Measurements from ENCODE around the gene FLRT3.

The FLRT3 gene

GRCh38 chr20:14288341-14289330, 48.8 kb downstream of the FLRT3 start:
- peak; percentile 21 for DNase-seq (ENCODE audit: low read depth)
- TF ChIP-seq CTCF (conservative IDR thresholded peaks at IDR 0.05; ENCODE audit: low read depth, low read length) = no peak
- H3K4me3 ChIP-seq (ENCODE audit: low read depth, low read length) = no peak overlapping the region

DNA sequence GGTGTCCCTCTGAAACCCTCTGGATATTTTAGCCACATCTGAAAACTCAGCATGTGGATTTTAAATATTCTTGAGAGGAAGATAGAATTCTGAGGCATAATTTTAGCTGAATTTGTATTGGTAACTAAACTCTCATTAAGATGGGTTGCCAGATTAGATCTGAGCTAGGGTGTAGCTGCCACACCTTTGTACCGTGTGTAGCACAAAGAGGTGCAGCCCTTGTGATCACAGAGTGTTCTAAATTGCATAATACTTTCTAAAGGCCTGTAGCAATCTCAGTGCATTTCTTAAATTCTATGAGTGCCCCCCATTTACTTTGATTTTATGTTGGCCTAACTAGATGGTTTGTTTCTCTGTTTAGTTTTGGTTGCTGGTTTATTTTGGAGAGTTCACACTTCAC, 53.0 kb downstream of the FLRT3 start:
- H3K4me3 ChIP-seq (ENCODE audit: low read depth, low read length) = no peak overlapping the region
- TF ChIP-seq CTCF (conservative IDR thresholded peaks at IDR 0.05; ENCODE audit: low read depth, low read length) = no peak
- no peak for DNase-seq (ENCODE audit: low read depth)

DNA sequence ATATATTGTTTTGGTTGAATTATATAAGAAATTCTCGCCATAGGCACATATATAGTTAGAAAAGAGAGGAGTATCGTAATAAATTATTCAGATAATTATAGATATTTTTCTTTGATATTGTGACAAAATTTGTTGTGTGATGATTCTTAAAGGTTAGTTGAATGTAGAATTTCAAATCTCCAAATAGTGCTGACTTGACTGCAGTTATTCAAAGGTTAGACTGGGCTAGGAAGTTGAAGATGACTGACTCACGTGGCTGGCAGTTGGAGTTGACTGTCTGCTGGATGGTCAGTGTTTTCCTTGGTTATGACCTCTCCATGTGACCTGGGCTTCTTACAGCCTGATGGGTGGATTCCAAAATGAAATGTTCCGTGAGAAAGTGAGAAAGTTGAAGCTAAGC, 55.3 kb downstream of the FLRT3 start:
- H3K4me3 ChIP-seq (ENCODE audit: low read depth, low read length) = no peak overlapping the region
- no peak for TF ChIP-seq CTCF (conservative IDR thresholded peaks at IDR 0.05; ENCODE audit: low read depth, low read length)
- DNase-seq (ENCODE audit: low read depth) = no peak
